ENCODE results near the gene DHX8.

DHX8 gene

DNA sequence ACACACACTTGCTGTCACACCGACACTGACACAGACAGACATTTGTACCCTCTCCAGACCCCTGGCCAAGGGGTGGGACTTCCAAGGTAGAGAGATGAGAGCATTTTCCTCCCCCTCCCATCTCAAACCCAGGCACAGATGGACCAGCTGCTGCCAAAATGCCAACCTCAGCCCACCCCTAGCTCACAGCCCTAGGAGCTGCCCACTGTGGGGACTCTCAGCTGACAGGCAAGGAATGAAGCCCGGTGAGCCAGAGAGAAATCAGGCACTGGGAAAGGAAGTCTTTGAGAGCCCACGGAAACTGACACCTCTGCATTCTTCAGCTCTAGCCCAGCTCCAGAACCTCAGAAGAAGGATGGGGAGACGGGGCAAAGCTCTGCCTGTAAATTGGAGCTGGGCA, 59.5 kb downstream of the DHX8 start:
- no peaks in the 10 kb centered on the region for H3K36me3 Mint-ChIP-seq (ENCODE audit: low read depth)
- no peak overlapping the region for H3K4me3 Mint-ChIP-seq
- no peak overlapping the region for H3K27ac Mint-ChIP-seq
- peaks cover 55% of the 10 kb centered on the region for H3K27me3 Mint-ChIP-seq (ENCODE audit: low read depth)
- H3K4me1 Mint-ChIP-seq (ENCODE audit: low read depth), result peaks cover 18% of the 10 kb centered on the region
- no peaks in the 10 kb centered on the region for H3K9me3 Mint-ChIP-seq

DNA sequence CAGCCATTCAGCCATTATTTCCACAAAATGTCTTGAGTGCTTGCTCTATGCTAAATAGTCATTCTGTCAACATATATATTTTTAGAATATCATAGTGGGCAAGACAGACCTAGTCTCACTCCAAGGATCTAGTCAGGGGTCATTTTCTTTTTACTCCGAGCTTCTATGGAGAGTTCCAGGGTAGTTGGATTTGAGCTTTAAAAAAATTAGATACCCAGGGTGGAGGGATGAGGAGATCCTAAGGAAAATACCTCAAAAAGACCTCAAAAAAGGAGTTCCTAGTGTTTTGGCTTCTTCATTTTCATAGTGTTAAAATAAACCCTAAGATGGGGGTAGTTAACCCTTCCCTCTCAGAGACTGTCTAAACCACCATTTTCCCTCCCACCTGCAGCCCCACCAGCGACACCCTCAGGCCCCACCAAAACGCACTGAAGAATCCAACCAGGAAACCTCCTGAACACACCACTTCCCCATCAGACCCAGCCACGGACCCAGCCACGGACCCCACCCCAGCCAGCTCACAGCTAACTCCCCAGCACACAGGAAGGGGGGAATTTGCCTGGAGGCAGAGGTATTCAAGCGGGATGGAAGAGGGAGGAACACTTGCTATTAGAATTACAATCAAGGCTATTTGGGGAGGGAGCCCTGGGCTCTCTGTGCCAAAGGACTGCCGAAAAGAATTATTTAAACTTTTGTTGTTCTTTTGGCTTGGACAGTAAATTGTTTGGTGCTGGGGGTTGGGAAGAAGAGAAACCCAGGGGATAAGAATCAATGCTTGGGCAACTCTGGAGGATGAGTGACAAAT, 60.2 kb downstream of the DHX8 start:
- Mint-ChIP-seq H3K4me3 (peak overlapping the region; percentile 84), H3K27me3 (ENCODE audit: low read depth) (peaks cover 55% of the 10 kb centered on the region), H3K4me1 (ENCODE audit: low read depth) (peaks cover 18% of the 10 kb centered on the region), H3K9me3 (no peaks in the 10 kb centered on the region), H3K36me3 (ENCODE audit: low read depth) (no peaks in the 10 kb centered on the region), H3K27ac (no peak overlapping the region)

DNA sequence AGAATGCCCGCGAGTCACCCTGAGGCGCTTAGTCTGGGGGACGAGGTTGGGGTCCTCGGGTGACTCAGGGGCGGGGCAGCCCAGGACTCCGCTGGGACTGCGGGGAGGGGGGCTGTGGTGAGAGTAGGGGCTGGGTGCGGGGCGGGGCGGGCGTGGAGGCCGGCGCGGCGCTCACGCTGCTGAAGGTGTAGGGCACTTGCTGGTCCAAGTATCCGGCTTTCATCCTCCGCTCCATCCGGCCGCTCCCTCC, 61.5 kb downstream of the DHX8 start:
- Mint-ChIP-seq H3K9me3 (no peaks in the 10 kb centered on the region), H3K4me3 (peak overlapping the region; percentile 84), H3K36me3 (ENCODE audit: low read depth) (no peaks in the 10 kb centered on the region), H3K27ac (no peak overlapping the region), H3K4me1 (ENCODE audit: low read depth) (peaks cover 18% of the 10 kb centered on the region), H3K27me3 (ENCODE audit: low read depth) (peaks cover 62% of the 10 kb centered on the region)

DNA sequence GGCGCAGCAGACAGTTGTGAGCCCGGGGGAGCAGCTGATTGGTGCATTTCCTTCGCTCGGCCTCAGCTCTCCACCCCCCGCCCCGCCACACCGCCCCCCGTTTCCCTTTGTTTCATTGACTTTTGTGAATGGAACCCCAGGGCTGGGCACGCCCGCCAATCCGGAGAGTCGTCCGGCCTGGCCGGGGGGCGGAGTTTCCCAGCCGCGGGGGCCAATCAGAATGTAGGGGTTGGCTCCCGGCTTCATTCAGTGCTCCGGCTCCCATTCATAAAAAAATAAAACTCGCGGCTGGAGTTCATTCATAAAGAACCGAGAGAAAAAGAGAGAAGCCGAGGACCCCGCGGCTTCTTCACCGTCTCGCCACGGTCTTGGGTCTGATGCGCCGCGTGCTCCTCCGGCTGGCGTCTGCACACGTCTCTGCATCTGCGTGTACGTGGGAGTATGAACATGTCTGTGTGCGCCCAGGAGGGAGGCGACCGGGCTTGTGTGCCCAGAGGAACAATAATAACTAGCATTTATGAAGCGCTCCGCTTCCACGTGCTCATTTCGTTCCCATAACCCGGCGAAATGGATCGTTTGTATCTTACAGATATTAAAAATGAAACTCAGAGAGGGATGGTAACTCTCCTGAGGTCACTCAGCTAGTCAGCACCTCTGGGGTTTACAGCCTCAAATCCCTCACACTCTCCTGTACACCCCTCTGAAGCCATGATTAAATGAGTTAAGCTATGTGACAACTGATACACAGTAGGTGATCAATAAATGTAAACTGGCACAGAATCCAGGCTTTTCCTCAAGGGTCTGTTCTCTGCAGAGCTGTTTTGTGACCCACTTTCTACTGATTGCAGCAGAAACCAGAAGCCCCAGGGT, 62.8 kb downstream of the DHX8 start, which contains the start of gene ETV4:
TSS of gene ETV4 (minus strand) at position 22 of the 870 bp plus-strand sequence. CDS start 723 bp downstream, outside the sequence.
- Mint-ChIP-seq H3K4me1 (ENCODE audit: low read depth) (peaks cover 18% of the 10 kb centered on the region), H3K27me3 (ENCODE audit: low read depth) (peaks cover 61% of the 10 kb centered on the region), H3K27ac (peak within 1 kb of the TSS; percentile 1), H3K36me3 (ENCODE audit: low read depth) (no peaks in the 10 kb centered on the region), H3K9me3 (no peaks in the 10 kb centered on the region), H3K4me3 (peak within 1 kb of the TSS; percentile 84)

DNA sequence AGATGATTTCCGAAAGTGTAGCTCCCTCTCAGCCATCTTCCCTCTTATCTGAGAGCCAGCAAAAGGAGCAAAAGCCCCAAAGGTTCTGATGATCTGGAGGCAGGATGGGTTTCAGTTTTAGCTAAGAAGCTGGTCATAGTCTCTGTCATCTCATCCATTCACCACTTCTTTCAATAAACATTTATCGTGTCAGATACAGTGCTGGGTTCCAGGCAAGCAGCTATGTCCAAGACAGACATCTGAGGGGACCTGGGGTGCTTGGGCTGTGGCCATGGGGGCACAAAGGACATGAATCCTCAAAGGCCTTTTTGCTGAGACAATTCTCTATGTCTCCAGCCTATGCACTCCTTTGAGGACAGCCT, 63.4 kb downstream of the DHX8 start:
- Mint-ChIP-seq H3K36me3 (ENCODE audit: low read depth) (no peaks in the 10 kb centered on the region), H3K4me3 (peak overlapping the region; percentile 70), H3K27me3 (ENCODE audit: low read depth) (peaks cover 63% of the 10 kb centered on the region), H3K9me3 (no peaks in the 10 kb centered on the region), H3K4me1 (ENCODE audit: low read depth) (peaks cover 18% of the 10 kb centered on the region), H3K27ac (no peak overlapping the region)

DNA sequence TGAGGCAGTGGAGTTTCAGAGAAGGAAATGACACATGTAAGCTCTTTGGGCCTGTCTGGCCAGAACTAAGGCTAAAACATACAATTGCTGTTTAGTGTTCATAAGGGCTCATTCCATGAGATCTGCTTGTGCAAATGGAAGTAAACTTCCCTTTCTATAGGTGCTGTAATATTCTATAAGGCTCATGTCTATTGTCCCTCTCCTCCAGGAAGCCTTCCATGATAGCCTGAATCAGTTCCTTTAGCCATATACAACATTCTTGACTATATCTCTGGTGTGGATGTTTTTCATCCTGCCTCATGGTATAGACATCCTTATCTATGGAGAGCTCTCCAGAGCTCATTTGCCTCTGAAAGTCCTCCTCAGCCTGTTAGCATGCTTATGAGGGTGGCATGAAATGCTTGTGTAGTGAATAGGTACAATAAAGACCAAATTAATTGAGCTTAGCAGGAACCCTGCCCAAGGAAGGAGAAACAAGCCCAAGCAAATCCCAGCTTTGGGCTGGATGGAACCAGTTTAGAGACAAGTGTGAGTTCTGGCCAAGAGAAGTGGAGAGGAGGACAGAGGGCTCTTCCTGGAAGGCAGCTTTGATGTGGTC, 64.0 kb downstream of the DHX8 start:
- Mint-ChIP-seq H3K27ac (no peak overlapping the region), H3K4me3 (no peak overlapping the region), H3K4me1 (ENCODE audit: low read depth) (peaks cover 18% of the 10 kb centered on the region), H3K9me3 (no peaks in the 10 kb centered on the region), H3K27me3 (ENCODE audit: low read depth) (peaks cover 59% of the 10 kb centered on the region), H3K36me3 (ENCODE audit: low read depth) (no peaks in the 10 kb centered on the region)

DNA sequence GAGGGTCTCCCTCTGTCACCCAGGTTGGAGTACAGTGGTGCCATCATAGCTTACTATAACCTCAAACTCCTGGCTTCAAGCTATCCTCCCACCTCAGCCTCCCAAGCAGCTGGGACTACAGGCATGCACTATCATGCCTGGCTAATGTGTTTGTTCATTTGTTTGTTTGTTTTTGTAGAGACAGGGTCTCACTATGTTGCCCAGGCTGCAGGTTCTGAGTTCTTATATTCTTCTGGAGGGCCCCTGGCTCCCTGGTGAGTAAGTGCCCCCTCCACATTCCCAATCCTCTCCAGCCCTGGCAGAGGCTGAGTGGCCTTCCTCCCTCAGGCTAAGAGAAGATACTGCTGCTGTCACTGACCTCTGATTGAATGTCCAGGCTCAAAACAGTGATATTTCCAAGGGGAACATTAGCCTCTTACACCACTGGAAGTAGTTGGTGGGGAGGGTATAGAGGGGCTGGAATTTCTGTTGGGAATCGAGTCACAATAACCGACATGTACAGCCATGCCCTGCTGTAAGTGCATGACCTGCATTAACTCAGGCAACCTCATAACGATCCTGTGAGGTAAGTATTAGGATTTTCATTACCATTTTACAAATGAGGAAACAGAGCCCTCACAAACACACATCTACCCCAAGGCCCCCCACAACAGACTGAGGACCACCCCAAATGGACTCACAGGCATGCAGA, 65.1 kb downstream of the DHX8 start:
- no peaks in the 10 kb centered on the region for H3K36me3 Mint-ChIP-seq (ENCODE audit: low read depth)
- H3K9me3 Mint-ChIP-seq, result no peaks in the 10 kb centered on the region
- H3K4me3 Mint-ChIP-seq, result no peak overlapping the region
- peaks cover 18% of the 10 kb centered on the region for H3K4me1 Mint-ChIP-seq (ENCODE audit: low read depth)
- H3K27ac Mint-ChIP-seq, result no peak overlapping the region
- H3K27me3 Mint-ChIP-seq (ENCODE audit: low read depth), result peaks cover 55% of the 10 kb centered on the region

DNA sequence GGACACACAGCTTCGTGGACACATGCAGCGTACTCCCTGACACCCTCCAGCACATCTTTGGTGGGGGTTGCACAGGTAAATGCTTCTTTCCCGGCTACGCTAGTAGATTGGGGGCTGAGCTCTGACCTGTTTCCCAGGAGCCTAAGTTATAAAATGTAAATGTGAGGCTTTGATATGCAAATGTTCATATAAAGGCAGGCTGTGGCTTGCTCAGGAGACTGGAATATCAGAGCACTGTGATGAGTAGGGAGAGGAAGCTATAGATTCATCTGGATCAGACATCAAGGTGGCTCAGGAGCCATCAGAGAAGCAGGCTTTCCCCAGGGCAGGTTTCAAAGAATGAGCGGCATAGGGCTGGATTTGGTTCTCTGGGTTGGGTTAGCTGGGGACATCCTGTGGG, 65.7 kb downstream of the DHX8 start:
- Mint-ChIP-seq H3K9me3 (no peaks in the 10 kb centered on the region), H3K36me3 (ENCODE audit: low read depth) (no peaks in the 10 kb centered on the region), H3K4me3 (no peak overlapping the region), H3K27ac (no peak overlapping the region), H3K4me1 (ENCODE audit: low read depth) (peaks cover 18% of the 10 kb centered on the region), H3K27me3 (ENCODE audit: low read depth) (peaks cover 52% of the 10 kb centered on the region)

DNA sequence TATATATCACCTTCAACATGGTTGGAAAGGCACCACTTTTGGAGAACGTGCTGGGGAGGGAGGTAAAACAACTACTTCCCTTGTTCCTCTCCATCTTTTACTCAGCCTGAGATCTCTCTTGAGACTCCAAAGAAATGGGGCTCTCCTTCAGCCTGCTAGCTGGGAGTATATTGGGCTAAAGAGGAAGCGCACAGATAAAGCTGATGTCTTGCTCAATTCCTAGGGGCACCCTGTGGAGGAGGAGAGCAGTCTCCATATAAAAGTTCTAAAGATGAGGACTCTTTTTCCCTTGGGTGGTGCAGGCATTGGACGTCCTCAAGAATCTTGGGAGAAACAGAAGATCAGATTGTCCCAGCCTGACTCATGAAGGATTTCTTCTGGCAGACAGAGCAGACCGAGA, 67.0 kb downstream of the DHX8 start:
- Mint-ChIP-seq H3K36me3 (ENCODE audit: low read depth) (no peaks in the 10 kb centered on the region), H3K27me3 (ENCODE audit: low read depth) (peaks cover 45% of the 10 kb centered on the region), H3K9me3 (no peaks in the 10 kb centered on the region), H3K4me3 (no peak overlapping the region), H3K27ac (no peak overlapping the region), H3K4me1 (ENCODE audit: low read depth) (peaks cover 12% of the 10 kb centered on the region)

DNA sequence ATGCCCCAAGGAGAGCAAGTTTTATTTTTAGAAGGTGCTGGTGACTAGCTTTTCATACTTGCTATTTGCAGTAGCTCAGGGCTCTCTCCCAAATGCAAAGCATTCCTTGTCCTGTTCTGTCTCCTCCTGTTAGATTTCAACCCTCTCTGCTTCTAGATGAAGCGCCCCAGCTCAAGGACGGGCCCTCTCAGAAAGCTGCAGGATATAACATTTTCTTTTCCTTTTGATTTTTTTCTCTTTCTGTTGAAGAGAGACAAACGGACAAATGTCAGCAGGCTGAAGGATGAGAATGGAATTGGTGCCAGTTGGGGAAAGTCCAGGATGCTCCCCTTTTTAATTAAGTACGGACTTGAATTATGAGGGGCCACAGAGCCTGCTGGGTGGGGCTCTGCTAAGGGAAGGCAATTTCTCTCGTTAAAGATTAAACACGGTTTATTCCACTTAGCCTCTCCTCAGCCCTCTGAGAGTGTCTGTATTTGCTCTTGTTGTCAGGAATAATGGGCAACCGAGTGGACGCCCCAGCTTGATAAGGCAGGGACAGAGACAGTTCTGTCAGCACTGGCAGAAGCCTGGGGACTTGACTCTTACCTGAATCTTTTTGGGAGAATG, 68.6 kb downstream of the DHX8 start:
- Mint-ChIP-seq H3K27me3 (ENCODE audit: low read depth) (peaks cover 34% of the 10 kb centered on the region), H3K4me3 (no peak overlapping the region), H3K27ac (no peak overlapping the region), H3K4me1 (ENCODE audit: low read depth) (peaks cover 6% of the 10 kb centered on the region), H3K36me3 (ENCODE audit: low read depth) (peaks cover 2% of the 10 kb centered on the region), H3K9me3 (no peaks in the 10 kb centered on the region)

DNA sequence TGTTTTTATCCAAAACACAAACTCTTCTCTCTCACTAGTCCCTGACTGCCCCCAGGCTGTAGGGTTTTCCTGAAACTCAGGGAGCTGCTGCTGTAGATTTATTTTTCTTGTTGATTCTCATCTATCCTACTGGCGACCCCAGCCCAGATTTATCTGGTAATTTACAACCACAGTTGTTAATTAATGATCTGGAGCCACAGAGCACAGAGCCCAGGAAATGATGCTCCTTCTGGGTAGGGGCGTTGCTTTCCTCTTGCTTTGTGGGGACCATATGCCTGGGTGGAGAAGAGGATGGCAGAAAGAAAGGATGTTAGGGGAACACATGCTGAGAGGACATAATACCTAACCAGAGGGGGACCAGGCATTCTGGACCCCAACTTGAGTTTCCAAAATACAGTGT, 69.8 kb downstream of the DHX8 start:
- peaks cover 2% of the 10 kb centered on the region for H3K36me3 Mint-ChIP-seq (ENCODE audit: low read depth)
- H3K9me3 Mint-ChIP-seq, result no peaks in the 10 kb centered on the region
- H3K27ac Mint-ChIP-seq, result no peak overlapping the region
- no peak overlapping the region for H3K4me3 Mint-ChIP-seq
- H3K4me1 Mint-ChIP-seq (ENCODE audit: low read depth), result peaks cover 5% of the 10 kb centered on the region
- H3K27me3 Mint-ChIP-seq (ENCODE audit: low read depth), result peaks cover 26% of the 10 kb centered on the region

DNA sequence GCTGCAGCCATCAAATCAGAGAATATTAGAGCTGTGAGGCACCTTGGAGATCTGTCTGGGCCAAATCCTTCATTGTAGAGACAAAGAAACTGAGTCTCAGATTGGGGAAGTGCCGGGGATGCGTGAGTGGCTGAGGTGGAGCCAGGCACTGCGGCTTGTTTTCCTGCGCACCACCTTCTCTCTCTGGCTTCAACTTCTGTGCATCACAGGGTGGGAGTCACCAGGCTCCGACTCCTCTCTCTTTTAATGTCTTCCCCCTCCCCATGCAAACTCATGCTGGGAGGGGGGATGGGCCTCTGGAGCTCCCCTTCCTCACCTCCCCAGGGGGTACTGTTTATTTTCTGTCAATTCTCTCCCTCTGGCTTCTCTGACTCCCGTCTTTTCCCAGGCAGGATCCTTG, 71.1 kb downstream of the DHX8 start:
- Mint-ChIP-seq H3K27me3 (ENCODE audit: low read depth) (peaks cover 19% of the 10 kb centered on the region), H3K4me1 (ENCODE audit: low read depth) (peaks cover 8% of the 10 kb centered on the region), H3K27ac (no peak overlapping the region), H3K4me3 (no peak overlapping the region), H3K36me3 (ENCODE audit: low read depth) (peaks cover 2% of the 10 kb centered on the region), H3K9me3 (no peaks in the 10 kb centered on the region)

DNA sequence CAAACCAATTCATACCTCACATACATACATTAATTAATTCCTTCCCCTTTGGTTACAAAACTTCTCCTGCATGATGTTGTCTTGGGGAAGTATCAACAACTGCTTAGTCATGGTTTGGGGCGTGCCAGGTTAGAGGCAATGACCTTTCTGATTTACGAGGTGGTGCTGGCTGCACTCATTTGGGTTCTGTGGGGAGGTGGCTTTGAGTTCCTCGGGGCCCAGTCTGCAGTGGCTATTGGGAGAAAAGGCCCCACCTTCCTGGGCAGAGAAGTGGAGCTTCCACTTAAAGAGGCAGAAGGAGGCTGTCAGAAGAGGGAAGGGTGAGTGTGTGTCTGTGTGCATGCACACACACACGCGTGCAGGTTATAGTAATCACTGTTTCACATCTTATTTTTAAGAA, 72.5 kb downstream of the DHX8 start:
- H3K9me3 Mint-ChIP-seq, result no peaks in the 10 kb centered on the region
- H3K36me3 Mint-ChIP-seq (ENCODE audit: low read depth), result peaks cover 2% of the 10 kb centered on the region
- H3K4me3 Mint-ChIP-seq, result no peak overlapping the region
- no peak overlapping the region for H3K27ac Mint-ChIP-seq
- peaks cover 14% of the 10 kb centered on the region for H3K27me3 Mint-ChIP-seq (ENCODE audit: low read depth)
- H3K4me1 Mint-ChIP-seq (ENCODE audit: low read depth), result peaks cover 8% of the 10 kb centered on the region

DNA sequence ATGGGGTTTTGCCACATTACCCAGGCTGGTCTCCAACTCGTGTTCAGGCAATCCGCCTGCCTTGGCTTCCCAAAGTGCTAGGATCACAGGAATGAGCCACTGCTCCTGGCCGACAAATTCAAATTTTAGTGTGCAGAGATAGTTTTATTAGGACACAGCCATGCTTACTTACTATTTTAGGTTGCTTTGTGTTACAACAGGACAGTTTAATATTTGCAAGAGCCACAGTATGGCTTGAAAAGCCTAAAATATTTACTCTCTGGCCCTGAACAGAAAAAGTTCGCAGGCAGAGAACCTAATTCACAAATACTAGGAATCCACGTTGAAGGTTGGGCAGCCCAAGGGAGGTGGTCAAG, 75.0 kb downstream of the DHX8 start:
- Mint-ChIP-seq H3K9me3 (no peaks in the 10 kb centered on the region), H3K4me1 (ENCODE audit: low read depth) (peaks cover 8% of the 10 kb centered on the region), H3K27me3 (ENCODE audit: low read depth) (peaks cover 24% of the 10 kb centered on the region), H3K4me3 (no peak overlapping the region), H3K27ac (no peak overlapping the region), H3K36me3 (ENCODE audit: low read depth) (peaks cover 2% of the 10 kb centered on the region)

All from T-helper 1 cell treated with Interleukin-12 subunit alpha and Interleukin-12 subunit beta and Interleukin-4 antibody, amounts not matched to agents 30 μg/mL and 1 μg/mL, for 36 hours (primary cell).